Fibroblast of the aortic adventitia (primary cell): ENCODE data around the gene LRRC4B. TPM values are rescaled to one million over a fixed set of nuclear protein-coding genes. Genes with fewer than 3 reads are reported as not detected.

Source experiments
- DNase-seq: peaks from one replicate; pipeline ENCODE4 v3.0.0-alpha.2; 2010; ENCODE audit warnings: low read depth
- H3K4me3 ChIP-seq: 2 replicates; pipeline ENCODE4 v1.5.1; 2011; ENCODE audit warnings: low read depth, mild to moderate bottlenecking, control low read depth, low read length, moderate library complexity
- CTCF ChIP-seq: IDR thresholded peaks from 2 replicates; pipeline ENCODE4 v1.5.1; 2011; ENCODE audit warnings: mild to moderate bottlenecking, low read length, control low read depth, inconsistent platforms; ENCODE audit not compliant: insufficient read depth
- total RNA-seq: library from RNA; depleted of rRNA; stranded (reverse); fragments of >200 nt; gene quantifications from 2 replicates; pipeline ENCODE4 v1.2.3, GENCODE V29; 2012; ENCODE audit warnings: low replicate concordance

The LRRC4B gene
- total RNA-seq, 1 donor, result not detected

GRCh38 chr19:50509366-50509765 lies 58.9 kb downstream of the LRRC4B start:
- no peak overlapping the region for H3K4me3 ChIP-seq
- DNase-seq, result no peak
- TF ChIP-seq CTCF, result no peak

- no peak for TF ChIP-seq CTCF
- no peak overlapping the region for H3K4me3 ChIP-seq
- DNase-seq, result no peak
Observed at GRCh38 chr19:50508843-50509190, 59.4 kb downstream of the LRRC4B start.

- DNase-seq, result no peak
- H3K4me3 ChIP-seq, result no peak overlapping the region
- no peak for TF ChIP-seq CTCF
Observed at GRCh38 chr19:50507376-50507775, 60.9 kb downstream of the LRRC4B start.

GRCh38 chr19:50506700-50507099 lies 61.5 kb downstream of the LRRC4B start:
- DNase-seq, result no peak
- no peak overlapping the region for H3K4me3 ChIP-seq
- TF ChIP-seq CTCF, result no peak

GRCh38 chr19:50505856-50506611 lies 62.2 kb downstream of the LRRC4B start:
- TF ChIP-seq CTCF, result no peak
- DNase-seq, result no peak
- H3K4me3 ChIP-seq, result no peak overlapping the region

- TF ChIP-seq CTCF, result no peak
- no peak for DNase-seq
- H3K4me3 ChIP-seq, result no peak overlapping the region
Observed at GRCh38 chr19:50501568-50502475, 66.4 kb downstream of the LRRC4B start.
